ENCODE data around the gene SUSD5.

SUSD5 gene

DNA sequence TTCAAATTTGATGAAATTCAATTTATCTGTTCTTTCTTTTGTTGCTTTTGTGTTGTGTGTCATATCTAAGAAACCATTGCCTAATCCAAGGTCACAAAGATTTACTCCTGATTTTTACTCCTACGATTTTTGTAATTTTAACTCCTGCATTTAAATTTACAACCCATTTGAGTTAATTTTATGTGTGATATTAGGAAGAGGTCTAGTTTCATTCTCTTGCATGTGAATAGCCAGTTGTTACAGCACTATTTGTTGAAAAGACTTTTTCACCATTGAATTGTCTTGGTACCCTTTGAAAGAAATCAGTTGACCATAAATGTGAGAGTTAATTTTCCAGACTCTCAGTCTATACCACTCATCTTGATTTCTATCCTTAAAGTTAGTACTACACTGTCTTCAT lies 80.9 kb downstream of the SUSD5 start:
- H3K36me3 ChIP-seq (ENCODE audit: control insufficient read depth in 2 of 2, insufficient read depth in 2 of 2, low read length in 2 of 2): peaks cover 32 to 45% of the 10 kb centered on the region in 2 donors
- H3K27me3 ChIP-seq (ENCODE audit: control insufficient read depth in 1 of 2, insufficient read depth in 2 of 2, low read length in 2 of 2): no peaks in the 10 kb centered on the region
- H3K9ac ChIP-seq (ENCODE audit: low read length in 2 of 2): no peak overlapping the region
- H3K4me1 ChIP-seq (ENCODE audit: control insufficient read depth, insufficient read depth, low read length): no peaks in the 10 kb centered on the region
- no peak overlapping the region for H3K27ac ChIP-seq (ENCODE audit: low read length)
- no peaks in the 10 kb centered on the region for H3K9me3 ChIP-seq (ENCODE audit: control insufficient read depth in 2 of 2, low read length in 2 of 2)
- H3K4me3 ChIP-seq (ENCODE audit: low read length in 2 of 2): no peak overlapping the region

DNA sequence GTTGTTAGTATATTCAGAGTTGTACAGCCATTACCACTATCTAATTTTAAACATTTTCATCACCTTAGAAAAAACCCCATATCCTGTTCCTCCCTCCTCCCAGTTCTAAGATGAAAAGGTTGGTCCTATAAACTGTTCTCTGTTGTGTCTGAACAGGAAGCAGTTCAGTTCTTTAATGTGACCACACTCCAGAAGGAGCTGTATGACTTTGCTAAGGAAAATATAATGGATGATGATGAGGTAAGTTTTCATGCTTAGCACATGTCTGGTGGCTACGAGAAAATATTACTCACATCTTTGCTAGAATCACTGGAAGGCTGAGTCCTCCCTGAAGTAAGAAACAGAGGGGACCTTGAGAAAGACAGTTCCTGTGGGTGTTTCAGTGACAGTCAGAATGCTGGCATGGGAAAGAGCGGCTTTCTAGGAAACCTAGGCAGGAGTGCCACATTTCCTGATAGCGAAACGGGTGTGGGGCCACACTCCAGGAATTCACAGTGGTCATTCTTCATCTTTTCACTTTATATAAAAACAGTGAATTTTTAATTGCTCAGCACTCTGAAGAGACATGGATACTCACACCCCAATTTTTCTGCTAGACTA lies 84.5 kb downstream of the SUSD5 start:
- Histone ChIP-seq H3K9ac (ENCODE audit: low read length in 2 of 2) (no peak overlapping the region), H3K4me1 (ENCODE audit: control insufficient read depth, insufficient read depth, low read length) (peaks cover 5% of the 10 kb centered on the region), H3K36me3 (ENCODE audit: control insufficient read depth in 2 of 2, insufficient read depth in 2 of 2, low read length in 2 of 2) (peaks cover 41 to 49% of the 10 kb centered on the region in 2 donors), H3K27ac (ENCODE audit: low read length) (no peak overlapping the region), H3K4me3 (ENCODE audit: low read length in 2 of 2) (no peak overlapping the region), H3K9me3 (ENCODE audit: control insufficient read depth in 2 of 2, low read length in 2 of 2) (no peaks in the 10 kb centered on the region), H3K27me3 (ENCODE audit: control insufficient read depth in 1 of 2, insufficient read depth in 2 of 2, low read length in 2 of 2) (no peaks in the 10 kb centered on the region)

DNA sequence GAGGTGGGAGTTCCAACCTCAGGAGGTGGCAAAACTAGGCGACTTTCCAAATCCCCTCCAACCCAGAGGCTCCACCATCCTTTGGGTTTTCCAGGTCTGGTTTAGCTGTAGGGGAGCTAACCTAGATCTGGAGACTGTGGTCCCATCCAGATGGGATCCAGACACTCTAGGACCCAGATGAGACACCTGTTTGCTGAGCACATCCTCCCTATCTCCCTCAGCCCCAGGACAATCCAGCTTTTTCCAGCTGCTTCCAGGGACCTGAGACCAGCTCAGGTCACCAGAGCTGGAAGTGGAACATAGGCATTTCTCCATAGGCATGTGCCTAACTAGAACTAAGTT lies 86.6 kb downstream of the SUSD5 start:
- H3K4me3 ChIP-seq (ENCODE audit: low read length in 2 of 2): no peak overlapping the region
- peaks cover 5% of the 10 kb centered on the region for H3K4me1 ChIP-seq (ENCODE audit: control insufficient read depth, insufficient read depth, low read length)
- peaks cover 41 to 45% of the 10 kb centered on the region in 2 donors for H3K36me3 ChIP-seq (ENCODE audit: control insufficient read depth in 2 of 2, insufficient read depth in 2 of 2, low read length in 2 of 2)
- no peaks in the 10 kb centered on the region for H3K27me3 ChIP-seq (ENCODE audit: control insufficient read depth in 1 of 2, insufficient read depth in 2 of 2, low read length in 2 of 2)
- H3K9ac ChIP-seq (ENCODE audit: low read length in 2 of 2): no peak overlapping the region
- H3K9me3 ChIP-seq (ENCODE audit: control insufficient read depth in 2 of 2, low read length in 2 of 2): no peaks in the 10 kb centered on the region
- H3K27ac ChIP-seq (ENCODE audit: low read length): no peak overlapping the region

DNA sequence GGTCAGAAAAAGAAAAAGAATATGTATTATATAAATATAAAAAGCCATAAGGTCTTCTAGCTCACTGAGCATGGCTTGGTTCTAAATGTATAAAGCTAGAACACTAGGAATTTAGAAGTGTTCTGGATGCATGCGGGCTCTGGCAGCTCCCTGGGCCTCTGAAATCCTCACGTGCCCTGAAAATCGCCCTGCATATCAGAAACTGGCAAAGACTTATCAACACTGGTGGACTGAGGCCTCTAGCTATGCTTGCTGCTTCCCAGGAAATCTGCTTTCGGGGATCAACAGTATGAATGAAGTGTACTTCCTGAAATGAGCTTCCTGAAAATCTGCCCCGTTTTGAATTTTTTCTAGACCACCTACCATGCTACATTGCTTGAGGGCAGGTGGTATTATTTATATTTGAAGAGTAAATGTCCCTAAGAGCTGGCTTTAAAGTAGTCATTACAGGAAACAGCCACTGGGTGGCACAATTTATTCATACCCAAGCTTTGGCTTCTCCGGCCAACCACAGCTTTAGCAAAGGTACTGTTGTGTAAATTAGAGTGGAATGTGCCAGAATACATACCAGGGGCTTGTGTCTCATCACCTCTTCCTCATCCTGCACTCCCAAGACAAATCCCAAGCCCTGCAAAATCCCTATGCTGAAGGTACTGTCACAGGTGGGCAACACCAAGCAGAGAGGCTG lies 87.1 kb downstream of the SUSD5 start:
- H3K4me1 ChIP-seq (ENCODE audit: control insufficient read depth, insufficient read depth, low read length): peaks cover 5% of the 10 kb centered on the region
- H3K27ac ChIP-seq (ENCODE audit: low read length): no peak overlapping the region
- no peaks in the 10 kb centered on the region for H3K27me3 ChIP-seq (ENCODE audit: control insufficient read depth in 1 of 2, insufficient read depth in 2 of 2, low read length in 2 of 2)
- no peaks in the 10 kb centered on the region for H3K9me3 ChIP-seq (ENCODE audit: control insufficient read depth in 2 of 2, low read length in 2 of 2)
- H3K36me3 ChIP-seq (ENCODE audit: control insufficient read depth in 2 of 2, insufficient read depth in 2 of 2, low read length in 2 of 2): peaks cover 36 to 41% of the 10 kb centered on the region in 2 donors
- no peak overlapping the region for H3K4me3 ChIP-seq (ENCODE audit: low read length in 2 of 2)
- no peak overlapping the region for H3K9ac ChIP-seq (ENCODE audit: low read length in 2 of 2)

DNA sequence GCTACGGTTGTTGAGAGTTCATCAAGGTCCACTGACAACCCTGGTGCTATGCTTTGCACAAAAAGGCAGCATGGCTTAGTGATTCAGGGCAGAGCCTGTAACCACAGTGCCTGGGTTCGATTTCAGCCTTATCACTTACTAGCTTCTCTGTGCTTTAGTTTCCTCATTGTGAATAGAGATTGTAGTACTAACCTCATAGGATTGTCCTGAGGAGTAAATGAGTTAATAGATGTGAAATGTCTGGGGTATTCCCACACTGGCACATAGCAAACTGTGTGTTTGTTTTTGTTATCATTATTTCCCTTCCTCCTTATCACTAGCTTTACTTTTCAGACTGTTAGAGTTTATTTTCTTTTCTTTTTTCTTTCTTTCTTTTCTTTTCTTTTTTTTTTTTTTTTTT lies 88.5 kb downstream of the SUSD5 start:
- Histone ChIP-seq H3K27ac (ENCODE audit: low read length) (no peak overlapping the region), H3K4me1 (ENCODE audit: control insufficient read depth, insufficient read depth, low read length) (peaks cover 5% of the 10 kb centered on the region), H3K36me3 (ENCODE audit: control insufficient read depth in 2 of 2, insufficient read depth in 2 of 2, low read length in 2 of 2) (peaks cover 34 to 35% of the 10 kb centered on the region in 2 donors)

DNA sequence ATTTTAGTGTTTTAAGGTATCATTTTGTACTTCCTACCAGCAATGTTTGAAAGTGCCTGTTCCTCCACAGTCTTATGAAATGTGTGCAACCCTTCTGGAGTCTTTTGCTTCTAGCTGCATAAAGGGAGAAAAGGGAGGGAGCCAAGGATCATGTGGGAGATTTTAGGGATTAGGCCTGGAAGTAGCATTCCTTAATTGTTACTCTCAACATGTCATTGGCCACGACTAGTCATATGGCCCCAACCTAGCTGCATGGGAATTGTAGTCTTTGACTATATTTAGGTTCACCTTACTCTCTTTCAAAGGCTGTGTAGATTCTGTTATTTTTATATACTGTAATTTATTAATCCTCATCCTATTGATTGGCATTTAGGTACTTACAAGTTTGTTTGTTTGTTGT lies 89.9 kb downstream of the SUSD5 start:
- Histone ChIP-seq H3K36me3 (ENCODE audit: control insufficient read depth in 2 of 2, insufficient read depth in 2 of 2, low read length in 2 of 2) (peaks cover 31 to 33% of the 10 kb centered on the region in 2 donors), H3K4me1 (ENCODE audit: control insufficient read depth, insufficient read depth, low read length) (peaks cover 5% of the 10 kb centered on the region), H3K4me3 (ENCODE audit: low read length in 2 of 2) (no peak overlapping the region), H3K27me3 (ENCODE audit: control insufficient read depth in 1 of 2, insufficient read depth in 2 of 2, low read length in 2 of 2) (no peaks in the 10 kb centered on the region), H3K9me3 (ENCODE audit: control insufficient read depth in 2 of 2, low read length in 2 of 2) (no peaks in the 10 kb centered on the region), H3K9ac (ENCODE audit: low read length in 2 of 2) (no peak overlapping the region), H3K27ac (ENCODE audit: low read length) (no peak overlapping the region)

More for the DNA sequence above, 88.5 kb downstream of the SUSD5 start:
- no peak overlapping the region for H3K9ac ChIP-seq (ENCODE audit: low read length in 2 of 2)
- no peaks in the 10 kb centered on the region for H3K9me3 ChIP-seq (ENCODE audit: control insufficient read depth in 2 of 2, low read length in 2 of 2)
- H3K27me3 ChIP-seq (ENCODE audit: control insufficient read depth in 1 of 2, insufficient read depth in 2 of 2, low read length in 2 of 2): no peaks in the 10 kb centered on the region
- no peak overlapping the region for H3K4me3 ChIP-seq (ENCODE audit: low read length in 2 of 2)

DNA sequence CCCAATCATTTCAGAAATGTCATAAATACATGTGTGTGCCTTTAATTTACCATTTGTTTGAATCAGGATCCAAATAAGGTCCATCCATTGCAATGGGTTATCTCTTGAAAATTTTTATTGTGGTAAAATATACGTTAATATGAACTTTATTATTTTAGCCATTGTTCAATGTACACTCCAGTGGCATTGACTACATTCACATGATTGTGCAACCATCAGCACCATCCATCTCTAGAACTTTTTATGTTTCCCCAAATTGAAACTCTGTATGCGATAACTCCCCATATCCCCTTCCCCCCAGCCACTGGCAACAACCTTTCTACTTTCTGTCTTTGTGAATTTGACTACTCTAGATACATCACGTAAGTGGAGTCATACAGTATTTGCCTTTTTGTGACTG lies 92.8 kb downstream of the SUSD5 start:
- H3K36me3 ChIP-seq (ENCODE audit: control insufficient read depth in 2 of 2, insufficient read depth in 2 of 2, low read length in 2 of 2): peaks cover 32 to 35% of the 10 kb centered on the region in 2 donors

DNA sequence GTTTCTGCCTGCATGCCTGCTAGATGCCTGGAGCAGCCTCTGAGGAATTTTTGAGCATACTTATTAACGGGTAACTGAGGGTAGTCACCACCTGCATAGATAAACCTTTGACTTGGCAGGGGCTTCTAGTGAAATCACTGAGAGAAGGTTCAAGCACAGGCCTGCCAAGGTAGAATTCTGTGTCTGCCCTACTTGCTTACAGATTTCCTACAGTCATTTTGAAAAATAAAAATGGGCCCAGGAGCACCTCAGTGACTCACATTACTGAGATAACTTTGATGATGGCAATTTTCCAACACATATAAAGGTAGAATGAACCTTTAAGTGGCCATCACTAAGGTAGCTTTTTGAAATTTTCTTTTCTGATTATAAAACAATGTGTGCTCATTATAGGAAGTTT lies 94.0 kb downstream of the SUSD5 start:
- H3K27me3 ChIP-seq (ENCODE audit: control insufficient read depth in 1 of 2, insufficient read depth in 2 of 2, low read length in 2 of 2): no peaks in the 10 kb centered on the region
- H3K27ac ChIP-seq (ENCODE audit: low read length): no peak overlapping the region
- H3K4me1 ChIP-seq (ENCODE audit: control insufficient read depth, insufficient read depth, low read length): no peaks in the 10 kb centered on the region
- no peak overlapping the region for H3K9ac ChIP-seq (ENCODE audit: low read length in 2 of 2)
- no peaks in the 10 kb centered on the region for H3K9me3 ChIP-seq (ENCODE audit: control insufficient read depth in 2 of 2, low read length in 2 of 2)
- H3K4me3 ChIP-seq (ENCODE audit: low read length in 2 of 2): no peak overlapping the region
- H3K36me3 ChIP-seq (ENCODE audit: control insufficient read depth in 2 of 2, insufficient read depth in 2 of 2, low read length in 2 of 2): peaks cover 26 to 33% of the 10 kb centered on the region in 2 donors

More for the DNA sequence above, 92.8 kb downstream of the SUSD5 start:
- Histone ChIP-seq H3K9ac (ENCODE audit: low read length in 2 of 2) (no peak overlapping the region), H3K9me3 (ENCODE audit: control insufficient read depth in 2 of 2, low read length in 2 of 2) (no peaks in the 10 kb centered on the region), H3K4me3 (ENCODE audit: low read length in 2 of 2) (no peak overlapping the region), H3K27ac (ENCODE audit: low read length) (no peak overlapping the region), H3K4me1 (ENCODE audit: control insufficient read depth, insufficient read depth, low read length) (no peaks in the 10 kb centered on the region), H3K27me3 (ENCODE audit: control insufficient read depth in 1 of 2, insufficient read depth in 2 of 2, low read length in 2 of 2) (no peaks in the 10 kb centered on the region)

DNA sequence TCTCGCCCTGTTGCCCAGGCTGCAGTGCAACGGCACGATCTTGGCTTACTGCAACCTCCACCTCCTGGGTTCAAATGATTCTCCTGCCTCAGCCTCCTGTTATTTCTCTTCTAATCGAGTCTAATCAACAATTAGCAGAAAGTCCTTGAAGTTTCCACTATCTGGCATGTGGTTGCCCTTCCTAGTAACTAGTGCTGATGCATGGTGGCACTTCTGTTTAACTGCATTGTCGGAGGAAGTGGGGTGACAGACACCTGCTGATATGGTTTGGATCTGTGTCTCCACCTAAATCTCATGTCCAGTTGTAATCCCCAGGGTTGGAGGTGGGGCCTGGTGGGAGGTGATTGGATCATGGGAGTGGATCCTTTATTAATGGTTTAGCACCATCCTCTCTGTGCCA lies 95.6 kb downstream of the SUSD5 start:
- H3K27me3 ChIP-seq (ENCODE audit: control insufficient read depth in 1 of 2, insufficient read depth in 2 of 2, low read length in 2 of 2): no peaks in the 10 kb centered on the region
- no peak overlapping the region for H3K27ac ChIP-seq (ENCODE audit: low read length)
- no peaks in the 10 kb centered on the region for H3K9me3 ChIP-seq (ENCODE audit: control insufficient read depth in 2 of 2, low read length in 2 of 2)
- H3K9ac ChIP-seq (ENCODE audit: low read length in 2 of 2): no peak overlapping the region
- H3K4me3 ChIP-seq (ENCODE audit: low read length in 2 of 2): no peak overlapping the region
- H3K4me1 ChIP-seq (ENCODE audit: control insufficient read depth, insufficient read depth, low read length): no peaks in the 10 kb centered on the region
- H3K36me3 ChIP-seq (ENCODE audit: control insufficient read depth in 2 of 2, insufficient read depth in 2 of 2, low read length in 2 of 2): peaks cover 26 to 35% of the 10 kb centered on the region in 2 donors

DNA sequence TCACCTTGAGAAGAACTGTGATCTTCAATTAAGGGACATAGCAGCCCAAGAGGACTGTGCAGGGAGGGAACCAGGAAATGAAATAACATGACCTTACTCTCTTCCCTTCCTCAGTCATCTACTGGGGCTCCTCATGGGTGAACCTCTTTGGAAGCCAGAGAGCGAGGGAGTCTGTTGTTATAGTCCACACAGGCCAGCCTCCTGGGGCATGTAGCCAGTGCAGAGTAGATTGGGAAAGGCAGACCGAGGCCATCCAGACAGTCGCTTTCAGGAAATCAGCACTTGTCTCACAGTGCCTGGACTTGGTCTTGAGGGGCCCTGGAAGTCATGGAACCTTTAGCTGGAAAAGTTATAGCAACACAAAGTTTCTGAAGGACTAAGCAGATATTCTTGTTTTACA lies 98.7 kb downstream of the SUSD5 start:
- H3K36me3 ChIP-seq (ENCODE audit: control insufficient read depth in 2 of 2, insufficient read depth in 2 of 2, low read length in 2 of 2): peaks cover 19 to 33% of the 10 kb centered on the region in 2 donors
- H3K4me1 ChIP-seq (ENCODE audit: control insufficient read depth, insufficient read depth, low read length): peaks cover 9% of the 10 kb centered on the region
- H3K4me3 ChIP-seq (ENCODE audit: low read length in 2 of 2): no peak overlapping the region
- no peaks in the 10 kb centered on the region for H3K9me3 ChIP-seq (ENCODE audit: control insufficient read depth in 2 of 2, low read length in 2 of 2)
- no peak overlapping the region for H3K27ac ChIP-seq (ENCODE audit: low read length)
- no peaks in the 10 kb centered on the region for H3K27me3 ChIP-seq (ENCODE audit: control insufficient read depth in 1 of 2, insufficient read depth in 2 of 2, low read length in 2 of 2)
- H3K9ac ChIP-seq (ENCODE audit: low read length in 2 of 2): no peak overlapping the region

DNA sequence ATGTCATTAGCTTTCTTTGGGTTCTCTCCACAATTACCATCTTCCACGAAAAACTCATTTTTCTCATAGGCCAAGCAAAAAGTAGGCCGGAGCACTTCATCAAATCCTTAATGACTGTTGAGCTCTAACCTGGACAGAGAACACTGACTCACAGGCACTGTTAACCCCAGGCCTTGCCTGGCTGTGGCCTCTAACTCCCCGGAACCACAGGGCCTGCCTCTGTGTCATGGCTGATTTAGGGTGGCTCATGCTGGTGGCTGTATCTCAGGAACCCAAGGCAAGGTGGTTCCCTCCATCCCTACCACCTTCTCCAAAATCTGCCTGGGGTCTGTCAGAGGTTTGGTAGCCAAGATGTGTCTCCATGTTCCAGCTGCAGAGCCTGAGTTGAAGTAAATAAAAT lies 101.1 kb downstream of the SUSD5 start:
- H3K27me3 ChIP-seq (ENCODE audit: control insufficient read depth in 1 of 2, insufficient read depth in 2 of 2, low read length in 2 of 2): no peaks in the 10 kb centered on the region
- H3K9me3 ChIP-seq (ENCODE audit: control insufficient read depth in 2 of 2, low read length in 2 of 2): no peaks in the 10 kb centered on the region
- no peak overlapping the region for H3K4me3 ChIP-seq (ENCODE audit: low read length in 2 of 2)
- no peak overlapping the region for H3K9ac ChIP-seq (ENCODE audit: low read length in 2 of 2)
- peaks cover 16% of the 10 kb centered on the region for H3K4me1 ChIP-seq (ENCODE audit: control insufficient read depth, insufficient read depth, low read length)
- H3K27ac ChIP-seq (ENCODE audit: low read length): no peak overlapping the region
- H3K36me3 ChIP-seq (ENCODE audit: control insufficient read depth in 2 of 2, insufficient read depth in 2 of 2, low read length in 2 of 2): peaks cover 8 to 19% of the 10 kb centered on the region in 2 donors
